Measurements from ENCODE around the gene VPS37C. TPM values are rescaled to one million over a fixed set of nuclear protein-coding genes. Genes with fewer than 3 reads are reported as not detected.

VPS37C gene
- polyA plus RNA-seq, 1 of the 3 experiments (the other 2 are of a cell fraction) = 15.2 TPM

Other genes starting within 250 kb of the VPS37C start
- gene TMEM109, start 247.3 kb downstream of the VPS37C start, polyA plus RNA-seq (2012; rRNA removed) = 38.0 and 52.7 TPM in 2 replicates
- gene TMEM132A, start 237.0 kb downstream of the VPS37C start, polyA plus RNA-seq (2012; rRNA removed) = 62.2 and 66.9 TPM in 2 replicates
- 0.13 TPM in 1 of 2 replicates, not detected in the other for gene SLC15A3, start 209.2 kb downstream of the VPS37C start, polyA plus RNA-seq (2012; rRNA removed)
- not detected in 2 replicates for gene CD6, start 189.7 kb downstream of the VPS37C start, polyA plus RNA-seq (2012; rRNA removed)
- gene CD5, start 58.9 kb downstream of the VPS37C start, polyA plus RNA-seq (2012; rRNA removed) = not detected in 2 replicates
- not detected in 2 replicates for gene PGA3, start 42.1 kb upstream of the VPS37C start, polyA plus RNA-seq (2012; rRNA removed)
- gene PGA4, start 60.9 kb upstream of the VPS37C start, polyA plus RNA-seq (2012; rRNA removed) = not detected in 2 replicates
- 0.23 TPM in 1 of 2 replicates, not detected in the other for gene PGA5, start 79.7 kb upstream of the VPS37C start, polyA plus RNA-seq (2012; rRNA removed)
- gene VWCE, start 133.9 kb upstream of the VPS37C start, polyA plus RNA-seq (2012; rRNA removed) = 3.4 and 5.0 TPM in 2 replicates
- gene DDB1, start 171.7 kb upstream of the VPS37C start, polyA plus RNA-seq (2012; rRNA removed) = 170 and 224 TPM in 2 replicates
- gene TKFC, start 171.8 kb upstream of the VPS37C start, polyA plus RNA-seq (2012; rRNA removed) = 71.0 and 72.0 TPM in 2 replicates
- gene CYB561A3, start 200.5 kb upstream of the VPS37C start, polyA plus RNA-seq (2012; rRNA removed) = 70.0 and 76.4 TPM in 2 replicates
- 82.2 and 129 TPM in 2 replicates for gene TMEM138, start 200.9 kb upstream of the VPS37C start, polyA plus RNA-seq (2012; rRNA removed)
- 16.8 and 20.6 TPM in 2 replicates for gene TMEM216, start 231.2 kb upstream of the VPS37C start, polyA plus RNA-seq (2012; rRNA removed)